NB4 (cell line): ENCODE results near the gene TMEM33.

Experiments
- DNase-seq: peaks from one replicate; pipeline ENCODE4 v3.0.0; 2010; ENCODE audit warnings: low read depth
- H3K4me3 ChIP-seq: one replicate; pipeline ENCODE4 v1.5.1; 2011; ENCODE audit warnings: mild to moderate bottlenecking, low read depth, low read length, moderate library complexity
- CTCF ChIP-seq: IDR thresholded peaks from one replicate; pipeline ENCODE4 v1.5.1; 2012; ENCODE audit warnings: low read depth, low read length
- MYC ChIP-seq: IDR thresholded peaks from 2 replicates; pipeline ENCODE4 v1.6.1; 2011; ENCODE audit warnings: low read depth, low read length
- POLR2A ChIP-seq: IDR thresholded peaks from 2 replicates; pipeline ENCODE4 v1.6.1; 2011; ENCODE audit warnings: mild to moderate bottlenecking; ENCODE audit not compliant: insufficient read length; ENCODE audit errors: extremely low read depth
- TF ChIP-seq, protein P1 (sequence below): IDR thresholded peaks from 2 replicates; pipeline ENCODE4 v1.6.1; 2011; ENCODE audit warnings: low read depth, low read length

TMEM33 gene

GRCh38 chr4:41934901-41935651 is at the start of gene TMEM33:
Gene TMEM33 (plus strand): TSS chr4:41935429. CDS start chr4:41935485, 56 bp downstream.
- DNase-seq: peak; percentile 97
- TF ChIP-seq, protein P1, sequence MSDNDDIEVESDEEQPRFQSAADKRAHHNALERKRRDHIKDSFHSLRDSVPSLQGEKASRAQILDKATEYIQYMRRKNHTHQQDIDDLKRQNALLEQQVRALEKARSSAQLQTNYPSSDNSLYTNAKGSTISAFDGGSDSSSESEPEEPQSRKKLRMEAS: peak; percentile 44; the same call in 1 of the 2 replicates
- TF ChIP-seq CTCF: peak; percentile 3
- peak; percentile 16; the same call in 1 of the 2 replicates for TF ChIP-seq MYC
- TF ChIP-seq POLR2A: peak; percentile 81
- H3K4me3 ChIP-seq: peak within 1 kb of the TSS; percentile 96

DNA sequence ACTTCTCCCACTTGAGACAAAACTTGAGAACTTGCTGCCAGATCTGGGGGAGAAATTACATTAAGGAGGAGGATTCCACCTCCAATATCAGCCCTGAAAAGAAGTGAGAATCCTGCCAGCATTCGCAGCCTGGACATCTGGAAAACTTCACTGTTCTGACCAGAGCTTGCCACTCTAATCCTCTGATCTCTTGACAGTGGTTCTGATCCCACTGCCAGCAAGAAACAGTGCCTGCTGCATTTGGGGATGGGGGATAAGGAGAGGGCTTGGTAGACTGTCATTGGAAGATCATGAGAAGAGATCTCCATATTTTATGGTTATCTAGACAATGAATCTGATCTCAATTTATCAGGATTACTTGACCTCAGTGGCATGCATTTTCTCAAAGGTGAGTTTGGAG is 49.8 kb upstream of the TMEM33 start:
- H3K4me3 ChIP-seq: no peak overlapping the region
- TF ChIP-seq CTCF (no peak), MYC (no peak)
- TF ChIP-seq, protein P1: no peak

GRCh38 chr4:41887277-41887676 is 48.0 kb upstream of the TMEM33 start:
- DNase-seq: no peak
- TF ChIP-seq POLR2A (no peak), MYC (no peak), CTCF (no peak)
- TF ChIP-seq, protein P1: no peak
- H3K4me3 ChIP-seq: no peak overlapping the region

More for the DNA sequence above, 49.8 kb upstream of the TMEM33 start:
- DNase-seq: no peak

GRCh38 chr4:41887821-41888686 is 47.2 kb upstream of the TMEM33 start:
- no peak overlapping the region for H3K4me3 ChIP-seq
- TF ChIP-seq POLR2A (no peak), CTCF (peak; percentile 93), MYC (peak; percentile 9; the same call in 1 of the 2 replicates)
- DNase-seq: peak; percentile 71

DNA sequence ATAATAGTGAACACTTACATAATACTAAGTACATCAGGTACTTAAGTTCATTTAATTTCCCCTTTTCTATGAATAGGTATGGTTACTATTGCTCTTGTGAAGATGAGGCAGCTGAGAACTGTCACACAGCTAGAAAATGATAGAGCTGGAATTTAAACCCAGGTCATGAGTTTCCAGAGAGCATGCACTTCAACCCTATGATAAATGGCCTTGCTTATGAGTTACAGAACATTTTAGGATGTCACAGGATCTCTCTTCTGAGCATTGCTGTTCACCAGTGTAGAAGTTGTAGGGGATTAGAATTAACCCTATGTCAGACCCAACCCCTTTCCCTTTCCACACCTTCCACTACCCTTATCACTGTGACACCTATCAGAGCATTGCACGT is 46.5 kb upstream of the TMEM33 start:
- TF ChIP-seq MYC (no peak), POLR2A (no peak), CTCF (no peak)
- TF ChIP-seq, protein P1: no peak
- DNase-seq: no peak
- no peak overlapping the region for H3K4me3 ChIP-seq
